ENCODE data around the gene CALHM1.

Gene CALHM1

GRCh38 chr10:103500481-103500880 lies 41.8 kb upstream of the CALHM1 start:
- H3K27ac ChIP-seq (ENCODE audit: low read length) = no peak overlapping the region
- peaks cover 13% of the 10 kb centered on the region for H3K4me1 ChIP-seq (ENCODE audit: insufficient read depth, low read length)

GRCh38 chr10:103499881-103500280 lies 41.2 kb upstream of the CALHM1 start:
- peaks cover 9% of the 10 kb centered on the region for H3K4me1 ChIP-seq (ENCODE audit: insufficient read depth, low read length)
- H3K27me3 ChIP-seq (ENCODE audit: insufficient read depth, low read length, poor library complexity) = peaks cover 54% of the 10 kb centered on the region
- no peak overlapping the region for H2AFZ ChIP-seq (ENCODE audit: low read depth, low read length)
- no peak overlapping the region for H3K4me2 ChIP-seq (ENCODE audit: insufficient read depth, low read length)
- H3K9ac ChIP-seq (ENCODE audit: low read depth, low read length) = no peak overlapping the region
- no peaks in the 10 kb centered on the region for H3K36me3 ChIP-seq (ENCODE audit: insufficient read depth, low read length)
- ATAC-seq (ENCODE audit: insufficient read depth, low read depth) (no peak), DNase-seq (no peak)
- TF ChIP-seq EZH2 (IDR thresholded peaks at IDR 0.05; ENCODE audit: borderline replicate concordance, low read depth, low read length, severe bottlenecking) (no peak), CTCF (IDR thresholded peaks at IDR 0.05; ENCODE audit: borderline replicate concordance, extremely low read depth, low read length, poor library complexity, severe bottlenecking) (no peak)
- H3K79me2 ChIP-seq (ENCODE audit: insufficient read depth, low read length) = no peaks in the 10 kb centered on the region
- H3K9me3 ChIP-seq (ENCODE audit: insufficient read depth, low read length, severe bottlenecking) = no peaks in the 10 kb centered on the region
- no peak overlapping the region for H3K4me3 ChIP-seq (ENCODE audit: low read depth in 1 of 2, low read length in 2 of 2)
- no peaks in the 10 kb centered on the region for H4K20me1 ChIP-seq (ENCODE audit: insufficient read depth, low read length)
- no peak overlapping the region for H3K27ac ChIP-seq (ENCODE audit: low read length)

More at GRCh38 chr10:103500481-103500880, 41.8 kb upstream of the CALHM1 start:
- no peak for ATAC-seq (ENCODE audit: insufficient read depth, low read depth)
- no peaks in the 10 kb centered on the region for H3K36me3 ChIP-seq (ENCODE audit: insufficient read depth, low read length)
- no peaks in the 10 kb centered on the region for H3K9me3 ChIP-seq (ENCODE audit: insufficient read depth, low read length, severe bottlenecking)
- no peak overlapping the region for H3K4me2 ChIP-seq (ENCODE audit: insufficient read depth, low read length)
- H3K4me3 ChIP-seq (ENCODE audit: low read depth in 1 of 2, low read length in 2 of 2) = no peak overlapping the region
- no peaks in the 10 kb centered on the region for H3K79me2 ChIP-seq (ENCODE audit: insufficient read depth, low read length)
- no peak overlapping the region for H2AFZ ChIP-seq (ENCODE audit: low read depth, low read length)
- TF ChIP-seq CTCF (IDR thresholded peaks at IDR 0.05; ENCODE audit: borderline replicate concordance, extremely low read depth, low read length, poor library complexity, severe bottlenecking) (no peak), EZH2 (IDR thresholded peaks at IDR 0.05; ENCODE audit: borderline replicate concordance, low read depth, low read length, severe bottlenecking) (no peak)
- no peak for DNase-seq
- peaks cover 54% of the 10 kb centered on the region for H3K27me3 ChIP-seq (ENCODE audit: insufficient read depth, low read length, poor library complexity)
- H3K9ac ChIP-seq (ENCODE audit: low read depth, low read length) = no peak overlapping the region
- H4K20me1 ChIP-seq (ENCODE audit: insufficient read depth, low read length) = no peaks in the 10 kb centered on the region

DNA sequence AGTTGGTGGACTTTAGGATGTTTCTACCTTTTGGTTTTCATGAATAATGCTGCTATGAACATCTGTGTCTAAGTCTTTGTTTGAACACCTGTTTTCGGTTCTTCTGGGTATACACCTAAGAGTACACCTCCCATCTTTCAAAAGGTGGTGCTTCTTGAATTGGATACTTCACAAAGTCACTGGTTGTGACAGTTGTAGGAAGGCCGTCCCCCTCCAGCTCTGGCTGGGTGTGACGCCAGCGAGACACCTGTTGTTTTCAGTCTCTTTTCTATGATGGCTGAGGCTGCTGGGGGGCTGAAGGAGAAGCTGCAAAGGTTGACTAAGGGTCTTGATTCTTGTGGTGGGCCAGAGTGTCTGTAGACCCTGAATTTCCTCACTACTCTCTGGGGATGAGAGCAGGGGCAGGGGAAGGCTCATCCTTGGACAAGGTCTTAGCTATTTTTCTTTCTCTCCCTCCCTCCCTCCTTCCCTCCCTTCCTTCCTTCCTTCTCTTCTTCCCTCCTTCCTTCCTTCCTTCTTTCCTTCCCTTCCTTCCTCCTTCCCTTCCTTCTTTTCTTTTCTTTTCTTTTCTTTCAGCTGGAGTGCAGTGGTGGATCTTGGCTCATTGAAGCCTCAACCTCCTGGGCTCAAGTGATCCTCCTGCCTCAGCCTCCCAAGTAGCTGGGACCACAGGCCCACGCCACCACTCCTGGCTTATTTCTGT lies 40.4 kb upstream of the CALHM1 start:
- no peak for TF ChIP-seq EZH2 (IDR thresholded peaks at IDR 0.05; ENCODE audit: borderline replicate concordance, low read depth, low read length, severe bottlenecking)
- no peak for TF ChIP-seq CTCF (IDR thresholded peaks at IDR 0.05; ENCODE audit: borderline replicate concordance, extremely low read depth, low read length, poor library complexity, severe bottlenecking)
- Histone ChIP-seq H3K4me3 (ENCODE audit: low read depth in 1 of 2, low read length in 2 of 2) (no peak overlapping the region), H3K79me2 (ENCODE audit: insufficient read depth, low read length) (no peaks in the 10 kb centered on the region), H3K4me1 (ENCODE audit: insufficient read depth, low read length) (peaks cover under 1% of the 10 kb centered on the region), H3K27ac (ENCODE audit: low read length) (no peak overlapping the region), H3K27me3 (ENCODE audit: insufficient read depth, low read length, poor library complexity) (peaks cover 49% of the 10 kb centered on the region), H3K36me3 (ENCODE audit: insufficient read depth, low read length) (no peaks in the 10 kb centered on the region), H3K9ac (ENCODE audit: low read depth, low read length) (no peak overlapping the region), H2AFZ (ENCODE audit: low read depth, low read length) (no peak overlapping the region), H4K20me1 (ENCODE audit: insufficient read depth, low read length) (no peaks in the 10 kb centered on the region), H3K4me2 (ENCODE audit: insufficient read depth, low read length) (no peak overlapping the region), H3K9me3 (ENCODE audit: insufficient read depth, low read length, severe bottlenecking) (no peaks in the 10 kb centered on the region)
- ATAC-seq (ENCODE audit: insufficient read depth, low read depth) (no peak; the same call in 2 of the 3 replicates), DNase-seq (no peak)

Measured in DND-41 (cell line).